HG03575 (cell line): ENCODE measurements around the gene CD34.

Source experiments
- ATAC-seq: cut with Tn5 transposase; IDR thresholded peaks from one replicate; pipeline ENCODE4 v1.9.1; 2021; ENCODE audit not compliant: unreplicated experiment, insufficient number of reproducible peaks, low FRiP score; ENCODE audit errors: extremely low read depth

Gene CD34

GRCh38 chr1:207866471-207867135, 44.3 kb downstream of the CD34 start:
- ATAC-seq: no peak

- ATAC-seq: no peak
Measured at GRCh38 chr1:207863893-207864535, 46.9 kb downstream of the CD34 start.

- no peak for ATAC-seq
Measured at GRCh38 chr1:207862241-207862787, 48.6 kb downstream of the CD34 start.

- ATAC-seq: no peak
Measured at GRCh38 chr1:207861442-207862177, 49.3 kb downstream of the CD34 start.

- no peak for ATAC-seq
Measured at GRCh38 chr1:207860531-207860930, 50.4 kb downstream of the CD34 start.

GRCh38 chr1:207858806-207859205, 52.1 kb downstream of the CD34 start:
- ATAC-seq: no peak

- no peak for ATAC-seq
Measured at GRCh38 chr1:207858281-207858680, 52.6 kb downstream of the CD34 start.

- no peak for ATAC-seq
Measured at GRCh38 chr1:207857447-207857846, 53.5 kb downstream of the CD34 start.

GRCh38 chr1:207856276-207857023, 54.5 kb downstream of the CD34 start:
- ATAC-seq: no peak

GRCh38 chr1:207854001-207854400, 56.9 kb downstream of the CD34 start:
- ATAC-seq: no peak

GRCh38 chr1:207853372-207853757, 57.6 kb downstream of the CD34 start:
- no peak for ATAC-seq

GRCh38 chr1:207852576-207853371, 58.2 kb downstream of the CD34 start:
- ATAC-seq: no peak

GRCh38 chr1:207851696-207852095, 59.2 kb downstream of the CD34 start:
- no peak for ATAC-seq

GRCh38 chr1:207850621-207851407, 60.1 kb downstream of the CD34 start:
- ATAC-seq: no peak

- ATAC-seq: no peak
Measured at GRCh38 chr1:207849646-207850045, 61.3 kb downstream of the CD34 start.

- no peak for ATAC-seq
Measured at GRCh38 chr1:207849016-207849415, 61.9 kb downstream of the CD34 start.

GRCh38 chr1:207848234-207848633, 62.7 kb downstream of the CD34 start:
- no peak for ATAC-seq

- no peak for ATAC-seq
Measured at GRCh38 chr1:207847116-207847515, 63.8 kb downstream of the CD34 start.
